CD4-positive, alpha-beta T cell treated with Interleukin-10 for 1 hour (primary cell): ENCODE measurements around the gene COPG2.
A peak's percentile ranks its signal among the peaks of the same experiment; 100 is the strongest.
"Not testable (repeated sequence)": the region's sequence is repeated elsewhere in the genome, so short reads cannot be mapped to it uniquely, and the experiment has no call there.

ENCODE experiments used
- DNase-seq: peaks from one replicate; pipeline ENCODE4 v3.0.0-alpha.2; 2020

COPG2 gene

DNA sequence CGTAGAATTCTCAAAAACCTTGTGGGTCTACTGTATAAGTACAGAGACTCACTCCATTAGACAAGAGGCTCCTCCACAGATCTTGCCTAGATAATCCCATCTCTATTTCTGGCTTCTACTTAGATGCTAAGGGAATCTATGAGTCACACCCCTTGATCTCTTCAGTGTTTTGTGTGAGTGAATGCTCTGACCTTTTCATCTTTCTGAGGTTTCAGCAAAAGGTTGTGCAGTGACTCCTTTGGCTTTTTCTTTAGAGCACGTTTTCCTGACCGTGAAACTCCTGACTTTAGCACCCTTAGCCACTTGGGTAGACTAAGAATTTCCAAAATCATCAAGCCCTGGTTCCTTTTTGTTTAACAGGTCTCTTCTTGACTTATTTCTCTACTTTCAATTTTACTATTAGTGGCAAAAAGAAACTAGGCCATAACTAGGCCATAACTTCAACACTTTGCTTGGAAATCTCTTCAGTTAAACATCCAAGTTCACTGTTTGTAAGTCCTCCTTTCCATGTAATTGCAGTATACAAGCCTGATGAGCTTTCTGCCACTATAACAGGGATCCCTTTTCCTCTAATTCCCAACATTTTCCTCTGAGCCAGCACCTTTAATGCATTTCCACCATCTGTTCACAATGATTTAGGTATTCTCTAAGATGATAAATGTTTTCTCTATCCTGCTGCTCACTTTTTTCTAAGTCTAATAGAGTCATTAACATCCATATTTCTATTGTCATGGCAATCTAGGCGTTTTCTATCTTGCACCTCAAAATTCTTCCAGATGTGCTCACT, 19.4 kb downstream of the COPG2 start:
- no peak for DNase-seq

DNA sequence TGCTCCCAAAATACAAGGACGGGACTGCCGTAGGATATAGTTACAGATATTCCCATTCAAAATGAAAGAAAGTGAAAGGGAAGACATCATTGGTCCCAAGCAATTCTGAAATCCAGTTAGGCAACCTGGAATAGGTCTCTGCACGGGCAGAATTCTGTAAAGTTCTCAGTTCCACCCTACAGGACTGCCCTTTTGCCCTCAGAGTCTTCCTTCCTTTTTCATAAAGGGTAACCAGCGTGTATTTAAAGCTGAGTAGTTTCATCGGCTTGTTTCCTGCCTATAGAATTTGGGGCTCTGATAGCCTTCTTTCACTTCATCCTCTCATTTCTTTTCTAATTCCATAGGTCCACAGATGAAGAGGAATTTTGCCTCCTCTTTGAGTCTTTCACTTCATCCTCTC, 20.0 kb downstream of the COPG2 start:
- no peak for DNase-seq

DNA sequence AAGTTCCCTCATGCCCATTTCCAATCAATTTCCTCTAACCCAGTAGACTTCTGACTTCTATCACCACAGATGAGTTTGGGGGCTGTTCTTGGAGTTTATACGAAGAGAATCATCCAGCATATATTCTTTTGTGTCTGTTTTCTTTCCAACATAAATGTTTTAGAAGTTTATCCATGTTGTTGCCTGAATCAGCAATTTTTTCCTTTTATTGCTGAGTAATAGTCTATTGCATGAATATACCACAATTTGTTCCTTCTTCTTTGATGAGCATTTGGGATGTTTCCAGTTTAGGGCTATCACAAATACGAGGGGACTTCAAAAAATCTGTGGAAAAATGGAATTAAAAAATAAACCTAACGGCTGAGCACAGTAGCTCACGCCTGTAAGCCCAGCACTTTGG, 26.2 kb downstream of the COPG2 start:
- no peak for DNase-seq

DNA sequence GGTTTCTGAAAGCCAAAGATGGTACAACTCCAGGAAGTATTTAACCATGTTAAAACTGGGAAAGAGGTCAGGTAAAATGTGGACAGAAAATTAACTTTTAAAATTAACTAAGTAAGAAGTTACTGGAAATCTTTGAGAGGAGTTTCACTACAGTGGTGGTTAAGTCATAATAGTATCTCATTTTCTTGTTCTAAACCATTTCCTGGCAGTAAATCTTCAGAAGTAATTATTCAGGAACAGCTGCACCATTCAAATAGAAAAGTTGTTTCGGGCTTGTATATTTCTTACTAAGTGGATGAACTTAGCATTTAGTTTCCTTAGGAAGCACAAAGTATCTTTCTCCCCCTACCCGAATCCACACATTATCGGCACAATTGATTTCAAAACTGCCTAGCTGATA, 27.1 kb downstream of the COPG2 start:
- DNase-seq = no peak

DNA sequence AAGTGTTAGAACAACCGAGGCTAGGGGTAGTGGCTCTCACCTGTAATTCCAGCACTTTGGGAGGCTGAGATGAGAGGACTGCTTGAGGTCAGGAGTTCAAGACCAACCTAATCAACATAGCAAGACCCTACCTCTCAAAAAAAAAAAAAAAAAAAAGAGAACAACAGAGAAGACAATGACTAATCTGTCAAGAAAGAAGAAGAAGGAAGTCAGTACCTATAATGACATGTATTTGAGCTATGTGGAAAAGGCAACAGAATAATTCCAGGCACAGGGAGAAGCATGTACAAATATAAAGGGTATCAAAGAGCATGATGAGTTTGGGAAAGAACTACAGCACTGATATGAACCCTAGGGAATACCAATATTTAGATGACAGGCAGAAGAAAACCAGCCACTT, 27.5 kb downstream of the COPG2 start:
- no peak for DNase-seq

DNA sequence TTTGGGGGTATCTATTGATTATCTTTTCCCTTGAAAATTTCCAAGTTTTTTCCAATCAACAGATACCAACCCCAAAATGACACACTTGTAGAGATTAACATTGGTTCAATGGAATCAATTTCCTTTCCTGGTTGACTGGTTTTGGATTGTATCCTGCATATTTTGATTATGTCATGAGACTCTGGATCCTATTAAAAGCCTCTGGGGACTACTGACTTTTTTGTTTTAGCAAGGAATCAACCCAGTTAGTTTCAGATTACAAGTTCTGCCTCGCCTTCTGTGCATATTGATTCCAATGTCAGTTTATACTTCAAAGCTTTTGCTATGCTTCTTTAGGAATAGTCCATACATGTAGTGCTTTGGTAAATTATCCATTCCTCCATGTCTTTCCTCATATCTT, 29.2 kb downstream of the COPG2 start:
- no peak for DNase-seq

DNA sequence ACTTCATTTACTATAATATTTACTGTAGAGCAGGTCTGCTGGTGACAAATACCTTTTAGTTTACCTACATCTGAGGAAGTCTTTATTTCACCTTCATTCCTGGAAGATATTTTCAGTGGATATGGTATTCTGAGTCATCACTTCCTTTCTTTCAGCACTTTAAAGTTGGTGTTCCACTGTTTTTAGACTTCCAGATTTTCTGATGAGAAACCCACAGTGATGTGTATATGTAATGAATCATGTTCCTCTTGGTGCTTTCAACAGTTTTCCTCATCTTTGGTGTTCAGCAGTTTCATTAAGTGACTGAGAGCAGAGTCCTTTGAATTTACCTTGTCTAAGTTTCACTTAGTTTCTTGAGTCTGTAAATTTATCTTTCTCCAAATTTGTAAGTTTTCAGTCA, 36.4 kb downstream of the COPG2 start:
- DNase-seq = no peak

DNA sequence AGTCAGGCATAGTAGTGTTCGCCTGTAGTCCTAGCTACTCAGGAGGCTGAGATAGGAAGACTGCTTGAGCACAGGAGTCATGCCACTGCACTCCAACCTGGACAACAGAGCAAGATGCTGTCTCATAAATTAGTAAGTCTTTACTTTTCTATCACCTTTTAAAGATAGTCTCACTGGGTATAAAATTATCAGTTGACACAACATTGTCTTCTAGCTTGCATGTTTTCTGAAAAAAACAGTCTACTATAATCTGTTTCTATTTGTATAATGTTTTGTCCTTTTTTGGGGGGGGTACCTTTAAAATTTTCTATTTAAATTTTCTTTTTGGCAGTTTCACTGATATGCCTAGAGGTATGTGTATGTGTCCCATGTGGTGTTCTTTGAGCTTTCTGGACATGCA, 39.6 kb downstream of the COPG2 start:
- DNase-seq = no peak

DNA sequence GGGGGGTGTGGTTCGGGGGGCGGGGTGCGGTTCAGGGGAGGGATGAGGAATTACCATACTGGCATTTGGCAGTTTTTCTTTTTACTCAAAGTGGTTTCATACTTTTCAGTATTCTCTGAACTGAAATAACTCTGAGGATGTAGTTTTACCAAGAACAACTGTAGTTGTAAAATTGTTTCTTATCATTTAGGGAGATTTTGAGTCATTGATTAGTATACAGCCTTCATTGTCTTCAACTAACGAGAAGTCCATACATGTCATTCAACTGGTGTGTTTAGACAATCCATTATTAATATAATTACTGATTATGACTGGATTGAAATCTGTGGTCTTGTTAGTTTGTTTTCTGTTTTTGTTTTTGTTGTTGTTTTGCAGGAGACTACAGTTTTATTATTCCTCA, 40.8 kb downstream of the COPG2 start:
- DNase-seq = no peak

DNA sequence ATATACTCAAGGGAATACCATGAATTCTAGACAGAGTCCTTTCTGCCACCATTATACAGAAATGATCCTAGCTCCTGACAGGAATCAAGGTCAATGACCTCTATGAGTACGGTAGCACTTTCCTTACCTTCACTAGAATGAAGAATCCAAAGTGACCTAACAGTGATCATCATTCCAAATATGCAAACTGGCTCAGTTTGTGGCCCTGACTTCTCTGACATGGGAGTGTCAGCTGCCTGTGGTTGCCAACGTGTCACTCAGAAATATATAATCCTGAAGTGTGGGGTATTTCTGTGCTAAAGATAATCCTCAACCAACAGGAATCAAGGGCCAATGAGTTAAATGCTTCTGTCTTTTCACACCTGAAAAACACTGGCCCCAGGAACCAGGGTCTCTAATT, 45.7 kb downstream of the COPG2 start:
- no peak for DNase-seq

DNA sequence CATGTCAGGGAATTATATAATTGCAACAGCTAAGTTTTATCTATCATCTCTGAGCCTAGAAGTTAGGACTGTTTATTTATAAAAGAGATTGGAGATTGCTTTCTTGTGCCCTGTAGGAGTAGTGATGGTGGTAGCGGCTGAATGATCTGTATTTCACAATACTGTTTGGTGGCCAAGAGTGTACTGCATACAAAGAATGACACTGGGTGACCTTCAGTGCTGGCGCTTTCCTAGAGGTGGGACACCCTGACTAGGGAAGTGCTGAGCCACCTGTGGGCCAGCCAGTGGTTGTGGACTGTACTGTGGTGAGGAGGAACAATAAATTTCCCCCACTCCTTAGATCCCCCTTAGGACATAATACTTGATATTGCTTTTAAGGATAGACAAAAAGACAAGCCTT, 53.0 kb downstream of the COPG2 start:
- no peak for DNase-seq

DNA sequence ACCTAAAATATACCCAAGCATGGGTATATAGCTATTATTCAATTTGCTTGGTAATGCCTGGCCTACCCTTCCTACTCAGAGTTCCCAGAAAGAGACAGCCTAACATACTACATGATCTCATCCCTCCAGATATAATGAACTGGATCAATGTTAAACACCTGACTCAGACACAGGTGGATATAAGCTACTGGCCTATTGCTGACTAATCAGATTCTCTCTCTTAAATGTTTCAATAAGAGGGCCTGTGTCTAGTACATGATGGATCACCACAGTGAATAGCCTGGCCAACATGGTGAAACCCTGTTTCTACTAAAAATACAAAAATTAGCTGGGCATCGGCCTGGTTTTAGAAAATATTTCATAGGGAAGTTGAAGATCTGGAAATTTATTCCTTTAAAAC, 54.1 kb downstream of the COPG2 start:
- DNase-seq = no peak

DNA sequence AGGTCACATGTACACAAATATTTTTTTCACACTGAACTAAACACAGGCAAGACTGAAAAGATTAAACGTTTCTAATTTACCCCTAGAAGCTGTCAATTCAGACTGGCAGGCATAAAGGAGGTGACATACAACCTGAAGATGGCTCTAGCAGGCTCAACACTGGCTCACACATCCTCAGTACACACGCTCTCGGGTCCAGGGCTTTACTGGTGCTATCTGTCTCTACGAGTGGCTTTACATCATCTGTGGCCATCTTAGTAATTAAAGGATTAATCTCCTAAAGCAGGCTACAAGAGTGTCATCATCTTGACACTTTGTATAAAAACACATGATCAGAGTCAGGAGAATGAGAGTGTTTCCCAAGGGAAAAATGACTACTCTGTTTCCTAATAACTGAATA, 57.3 kb downstream of the COPG2 start:
- DNase-seq = no peak

DNA sequence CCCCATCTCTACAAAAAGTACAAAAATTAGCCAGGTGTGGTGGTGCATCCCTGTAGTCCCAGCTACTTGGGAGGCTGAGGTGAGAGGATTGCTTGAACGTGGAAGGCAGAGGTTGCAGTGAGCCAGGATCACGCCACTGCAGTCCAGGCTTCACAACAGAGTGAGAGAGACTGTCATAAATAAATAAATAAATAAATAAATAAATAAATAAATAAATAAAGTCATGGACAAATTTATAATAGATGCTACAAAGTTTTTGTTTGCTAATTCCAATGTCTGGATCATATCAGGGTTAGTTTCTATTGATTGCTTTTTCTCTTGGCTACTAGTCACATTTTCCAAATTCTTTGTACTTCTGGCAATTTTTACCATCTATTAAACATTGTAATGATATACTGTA, 61.5 kb downstream of the COPG2 start:
- DNase-seq = not testable (repeated sequence)

DNA sequence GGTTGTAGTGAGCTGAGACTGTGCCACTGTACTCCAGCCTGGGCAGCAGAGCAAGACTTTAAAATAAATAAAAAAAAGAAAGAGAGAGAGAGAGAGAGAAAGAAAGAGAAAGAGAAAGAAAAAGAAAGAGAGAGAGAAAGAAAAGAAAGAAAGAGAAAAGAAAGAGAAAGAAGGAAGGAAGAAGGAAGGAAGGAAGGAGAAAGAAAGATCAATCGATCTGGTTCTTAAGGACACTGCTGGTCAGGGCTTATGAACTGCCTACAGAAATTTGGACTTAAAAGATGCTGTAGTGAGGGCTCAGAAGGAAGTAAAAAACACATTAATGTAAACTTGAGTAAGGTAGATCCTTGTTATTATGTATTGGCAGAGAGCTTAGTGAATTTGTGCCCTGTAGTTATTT, 62.4 kb downstream of the COPG2 start:
- DNase-seq = no peak

DNA sequence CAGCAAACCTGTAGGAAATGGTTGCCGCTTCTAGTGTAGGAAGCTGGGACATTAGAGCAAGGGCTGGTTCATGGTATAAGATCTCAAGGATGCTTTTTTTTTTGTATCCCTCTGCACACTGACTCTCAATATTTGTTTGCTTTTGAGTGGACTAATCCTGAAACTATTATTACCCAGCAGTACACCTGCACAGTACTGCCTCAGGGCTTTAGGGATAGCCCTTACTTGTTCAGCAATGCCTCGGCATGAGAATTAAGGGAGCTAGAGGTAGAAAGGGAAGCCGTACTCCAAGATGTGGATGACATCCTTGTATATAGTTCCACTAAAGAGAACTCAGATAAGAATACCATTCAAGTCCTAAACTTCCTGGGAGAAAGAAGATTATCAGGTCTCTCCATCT, 70.5 kb downstream of the COPG2 start:
- DNase-seq = no peak

DNA sequence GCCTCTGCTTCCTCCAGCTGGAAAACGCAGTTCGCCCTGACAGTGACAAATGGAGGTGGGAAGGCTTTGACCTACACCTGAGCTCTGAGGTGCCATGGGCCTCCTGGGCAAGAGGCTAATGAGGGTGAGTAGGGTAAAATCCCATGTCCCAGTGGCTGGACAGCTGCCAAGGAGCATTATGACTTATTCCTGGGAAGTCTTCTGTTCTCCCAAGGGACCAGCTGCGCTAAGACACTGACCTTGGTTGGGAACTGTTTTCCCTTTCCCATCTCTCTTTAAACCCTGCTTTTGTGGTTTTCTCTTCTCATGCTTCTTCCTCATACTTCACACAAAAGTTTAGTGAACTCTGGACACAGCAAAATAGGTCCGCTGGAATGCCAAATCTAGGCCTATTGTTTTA, 72.6 kb downstream of the COPG2 start:
- no peak for DNase-seq

DNA sequence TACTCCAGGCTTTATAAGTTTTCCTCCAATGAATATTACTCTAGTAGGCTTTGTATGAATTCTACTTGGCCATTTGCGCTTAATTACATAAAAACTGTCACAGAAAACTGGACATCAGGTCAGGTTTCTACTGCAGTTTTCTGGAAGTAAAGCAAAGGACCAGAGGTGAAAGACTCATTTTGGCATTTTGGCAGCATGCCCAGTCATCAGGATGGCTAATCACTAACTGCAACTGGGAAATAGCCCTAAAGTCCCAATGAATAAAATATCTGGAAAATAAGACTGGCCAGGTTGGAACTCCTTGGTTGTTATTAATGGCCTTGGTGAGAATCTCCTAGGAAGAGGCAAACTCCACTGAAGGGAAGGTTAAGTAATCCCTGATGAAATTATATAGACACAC, 75.5 kb downstream of the COPG2 start:
- DNase-seq = no peak

DNA sequence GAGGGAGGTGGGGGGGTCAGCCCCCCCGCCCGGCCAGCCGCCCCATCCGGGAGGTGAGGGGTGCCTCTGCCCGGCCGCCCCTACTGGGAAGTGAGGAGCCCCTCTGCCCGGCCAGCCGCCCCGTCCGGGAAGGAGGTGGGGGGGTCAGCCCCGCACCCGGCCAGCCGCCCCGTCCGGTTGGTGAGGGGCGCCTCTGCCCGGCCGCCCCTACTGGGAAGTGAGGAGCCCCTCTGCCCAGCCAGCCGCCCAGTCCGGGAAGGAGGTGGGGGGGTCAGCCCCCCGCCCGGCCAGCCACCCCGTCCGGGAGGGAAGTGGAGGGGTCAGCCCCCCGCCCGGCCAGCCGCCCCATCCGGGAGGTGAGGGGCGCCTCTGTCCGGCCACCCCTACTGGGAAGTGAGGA, 77.1 kb downstream of the COPG2 start:
- not testable (repeated sequence) for DNase-seq

DNA sequence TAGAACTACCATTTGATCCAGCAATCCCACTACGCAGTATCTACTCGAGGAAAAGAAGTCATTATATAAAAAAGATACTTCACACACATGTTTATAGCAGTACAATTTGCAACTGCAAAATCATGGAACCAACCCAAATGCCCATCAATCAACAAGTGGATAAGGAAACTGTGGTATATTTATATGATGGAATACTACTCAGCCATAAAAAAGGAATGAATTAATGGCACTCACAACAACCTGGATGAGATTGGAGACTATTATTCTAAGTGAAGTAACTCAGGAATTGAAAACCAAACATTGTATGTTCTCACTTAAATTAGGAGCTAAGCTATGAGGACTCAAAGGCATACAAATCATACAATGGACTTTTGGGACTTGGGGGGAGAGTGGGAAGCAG, 82.6 kb downstream of the COPG2 start:
- not testable (repeated sequence) for DNase-seq

DNA sequence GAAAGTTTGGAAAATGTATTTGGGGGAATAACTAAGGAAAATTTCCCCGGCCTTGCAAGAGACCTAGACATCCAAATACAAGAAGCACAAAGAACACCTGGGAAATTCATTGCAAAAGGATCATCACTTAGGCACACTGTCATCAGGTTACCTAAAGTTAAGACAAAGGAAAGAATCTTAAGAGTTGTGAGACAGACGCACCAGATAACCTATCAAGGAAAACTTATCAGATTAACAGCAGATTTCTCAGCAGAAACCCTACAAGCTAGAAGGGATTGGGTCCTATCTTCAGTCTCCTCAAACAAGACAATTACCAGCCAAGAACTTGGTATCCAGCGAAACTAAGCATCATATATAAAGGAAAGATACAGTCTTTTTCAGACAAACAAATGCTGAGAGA, 93.4 kb downstream of the COPG2 start:
- not testable (repeated sequence) for DNase-seq

DNA sequence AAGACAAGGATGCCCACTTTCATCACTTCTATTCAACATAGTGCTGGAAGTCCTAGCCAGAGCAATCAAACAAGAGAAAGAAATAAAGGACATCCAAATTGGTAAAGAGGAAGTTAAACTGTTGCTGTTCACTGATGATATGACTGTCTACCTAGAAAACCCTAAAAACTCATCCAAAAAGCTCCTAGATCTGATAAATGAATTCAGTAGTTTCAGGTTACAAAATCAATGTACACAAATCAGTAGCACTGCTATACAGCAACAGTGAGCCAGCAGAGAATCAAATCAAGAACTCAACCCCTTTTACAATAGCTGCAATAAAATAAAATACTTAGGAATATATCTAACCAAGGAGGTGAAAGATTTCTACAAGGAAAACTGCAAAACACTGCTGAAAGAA, 98.4 kb downstream of the COPG2 start:
- not testable (repeated sequence) for DNase-seq

DNA sequence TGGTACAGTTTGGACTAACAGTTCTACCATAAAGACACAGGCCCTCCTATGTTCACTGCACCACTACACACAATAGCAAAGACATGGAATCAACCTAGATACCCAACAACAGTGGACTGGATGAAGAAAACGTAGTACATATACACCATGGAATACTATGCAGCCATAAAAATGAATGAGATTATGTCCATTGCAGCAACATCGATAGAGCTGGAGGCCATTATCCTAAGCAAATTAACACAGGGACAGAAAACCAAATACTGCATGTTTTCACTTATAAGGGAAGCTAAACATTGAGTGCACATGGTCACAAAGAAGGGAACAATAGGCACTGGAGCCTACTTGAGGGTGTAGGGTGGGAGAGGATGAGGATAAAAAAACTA, 101.7 kb downstream of the COPG2 start:
- no peak for DNase-seq

DNA sequence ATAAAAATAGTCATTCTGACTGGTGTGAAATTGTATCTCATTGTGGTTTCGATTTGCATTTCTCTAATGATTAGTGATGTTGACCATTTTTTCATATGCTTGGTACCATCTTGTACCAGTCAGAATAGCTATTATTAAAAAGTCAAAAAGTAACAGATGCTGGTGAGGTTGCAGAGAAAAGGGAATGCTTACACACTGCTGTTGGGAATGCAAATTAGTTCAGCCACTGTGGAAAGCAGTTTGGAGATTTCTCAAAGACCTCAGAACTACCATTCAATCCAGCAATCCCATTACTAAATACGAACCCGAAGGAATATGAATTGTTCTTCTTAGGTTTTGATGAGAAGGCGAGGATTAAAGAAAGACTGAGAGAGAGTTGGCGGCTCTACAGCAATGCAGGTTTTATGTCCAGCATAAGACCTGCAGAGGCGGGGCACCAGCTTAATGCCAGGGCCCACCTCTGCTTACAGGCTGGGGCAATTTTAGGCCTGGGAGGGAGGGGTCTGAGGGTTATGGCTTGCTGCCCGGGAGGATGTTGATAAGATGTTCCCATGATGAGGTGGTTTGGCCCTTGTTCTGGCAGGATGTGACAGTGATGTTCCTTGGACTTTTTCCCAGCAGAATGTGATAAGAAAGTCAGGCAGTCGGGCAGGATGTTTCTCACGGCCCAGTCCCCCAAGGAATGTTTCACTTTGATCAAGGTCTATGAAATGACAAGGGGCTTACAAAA, 102.2 kb downstream of the COPG2 start:
- no peak for DNase-seq

DNA sequence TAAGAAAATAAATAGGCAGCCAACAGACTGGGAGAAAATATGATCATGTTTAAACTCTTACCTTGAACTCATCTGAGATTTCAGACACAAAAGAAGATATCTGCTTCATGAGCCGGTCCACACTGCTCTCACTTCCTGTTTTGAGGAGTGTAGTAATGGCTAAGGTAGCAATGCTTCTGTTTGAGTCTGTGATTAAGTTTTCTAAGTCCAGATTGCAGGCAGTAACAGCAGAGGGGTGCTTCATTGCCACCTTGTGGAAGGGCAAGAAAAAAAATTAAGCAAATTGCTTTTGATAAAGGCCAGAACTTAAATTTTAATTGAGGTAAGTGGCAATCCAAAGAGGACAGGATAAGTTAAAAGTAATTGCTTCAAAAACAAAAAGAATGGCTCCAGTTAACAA, 107.6 kb downstream of the COPG2 start:
- DNase-seq = peak; percentile 14
